B cell (primary cell): ENCODE measurements around the gene GHR.

Experiments used
- EZH2 ChIP-seq: IDR thresholded peaks from 2 replicates; pipeline ENCODE4 v1.6.1; 2012; ENCODE audit warnings: borderline replicate concordance, low read depth, mild to moderate bottlenecking, moderate library complexity, low read length; ENCODE audit not compliant: insufficient read depth, poor library complexity, severe bottlenecking
- TF ChIP-seq, protein P1 (sequence below): fragments of 200-600 bp; IDR thresholded peaks from one replicate; pipeline ENCODE4 v1.8.0; 2022; ENCODE audit warnings: antibody characterized with exemption, mild to moderate bottlenecking

GRCh38 chr5:42648915-42649314 is 225.7 kb downstream of the GHR start:
- TF ChIP-seq, protein P1, sequence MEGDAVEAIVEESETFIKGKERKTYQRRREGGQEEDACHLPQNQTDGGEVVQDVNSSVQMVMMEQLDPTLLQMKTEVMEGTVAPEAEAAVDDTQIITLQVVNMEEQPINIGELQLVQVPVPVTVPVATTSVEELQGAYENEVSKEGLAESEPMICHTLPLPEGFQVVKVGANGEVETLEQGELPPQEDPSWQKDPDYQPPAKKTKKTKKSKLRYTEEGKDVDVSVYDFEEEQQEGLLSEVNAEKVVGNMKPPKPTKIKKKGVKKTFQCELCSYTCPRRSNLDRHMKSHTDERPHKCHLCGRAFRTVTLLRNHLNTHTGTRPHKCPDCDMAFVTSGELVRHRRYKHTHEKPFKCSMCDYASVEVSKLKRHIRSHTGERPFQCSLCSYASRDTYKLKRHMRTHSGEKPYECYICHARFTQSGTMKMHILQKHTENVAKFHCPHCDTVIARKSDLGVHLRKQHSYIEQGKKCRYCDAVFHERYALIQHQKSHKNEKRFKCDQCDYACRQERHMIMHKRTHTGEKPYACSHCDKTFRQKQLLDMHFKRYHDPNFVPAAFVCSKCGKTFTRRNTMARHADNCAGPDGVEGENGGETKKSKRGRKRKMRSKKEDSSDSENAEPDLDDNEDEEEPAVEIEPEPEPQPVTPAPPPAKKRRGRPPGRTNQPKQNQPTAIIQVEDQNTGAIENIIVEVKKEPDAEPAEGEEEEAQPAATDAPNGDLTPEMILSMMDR, result no peak
- TF ChIP-seq EZH2, result no peak
